HG03439 (cell line): ENCODE measurements around the gene TAGLN.
A peak's percentile ranks its signal among the peaks of the same experiment; 100 is the strongest.

Experiments
- ATAC-seq: cut with Tn5 transposase; IDR thresholded peaks from one replicate; pipeline ENCODE4 v1.9.1; 2021; ENCODE audit warnings: mild to moderate bottlenecking, moderate library complexity; ENCODE audit not compliant: unreplicated experiment

Gene TAGLN

GRCh38 chr11:117199053-117199915 lies at the start of gene TAGLN:
Gene TAGLN, plus strand, starts transcription at chr11:117199370. Its CDS starts 3,644 bp downstream, at chr11:117203014.
- no peak for ATAC-seq

- ATAC-seq = no peak
Observed at GRCh38 chr11:117152066-117152465, 47.1 kb upstream of the TAGLN start.

DNA sequence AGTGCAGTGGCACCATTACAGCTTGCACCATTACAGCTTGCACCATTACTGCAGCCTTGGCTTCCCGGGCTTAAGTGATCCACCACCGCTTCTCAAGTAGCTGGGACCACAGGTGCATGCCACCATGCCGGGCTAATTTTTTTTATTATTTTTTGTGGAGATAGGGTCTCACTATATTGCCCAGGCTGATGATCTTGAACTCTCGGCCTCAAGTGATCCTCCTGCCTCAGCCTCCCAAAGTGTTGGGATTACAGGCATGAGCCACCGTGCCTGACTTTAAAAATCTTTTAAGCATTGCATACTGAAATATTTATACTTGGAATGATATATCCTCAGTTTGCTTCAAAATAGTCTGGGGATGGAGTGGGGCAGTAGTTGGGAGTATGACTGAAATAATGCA lies 44.7 kb upstream of the TAGLN start:
- no peak for ATAC-seq

- ATAC-seq = no peak
Observed at GRCh38 chr11:117157507-117157906, 41.7 kb upstream of the TAGLN start.

DNA sequence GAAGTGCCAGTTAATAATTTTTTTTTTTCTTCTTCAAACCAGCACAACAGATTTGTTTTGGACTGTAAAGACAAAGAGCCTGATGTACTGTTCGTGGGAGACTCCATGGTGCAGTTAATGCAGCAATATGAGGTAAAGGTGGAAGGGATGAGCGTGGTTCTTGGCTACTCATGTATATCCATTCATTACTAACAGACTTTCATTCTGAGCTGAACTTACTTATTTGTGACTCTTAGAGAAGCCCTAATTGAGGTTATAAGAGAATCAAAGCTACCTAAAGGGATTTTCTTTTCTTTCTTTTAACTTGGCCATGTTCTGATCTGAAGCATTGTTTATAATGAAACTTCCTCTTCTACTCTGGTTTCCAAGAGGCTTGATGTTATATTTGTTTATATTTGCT lies 39.3 kb upstream of the TAGLN start:
- ATAC-seq = no peak

- ATAC-seq = no peak
Observed at GRCh38 chr11:117160826-117161225, 38.3 kb upstream of the TAGLN start.

GRCh38 chr11:117166491-117166890 lies 32.7 kb upstream of the TAGLN start:
- no peak for ATAC-seq

- ATAC-seq = no peak
Observed at GRCh38 chr11:117169736-117170135, 29.4 kb upstream of the TAGLN start.

DNA sequence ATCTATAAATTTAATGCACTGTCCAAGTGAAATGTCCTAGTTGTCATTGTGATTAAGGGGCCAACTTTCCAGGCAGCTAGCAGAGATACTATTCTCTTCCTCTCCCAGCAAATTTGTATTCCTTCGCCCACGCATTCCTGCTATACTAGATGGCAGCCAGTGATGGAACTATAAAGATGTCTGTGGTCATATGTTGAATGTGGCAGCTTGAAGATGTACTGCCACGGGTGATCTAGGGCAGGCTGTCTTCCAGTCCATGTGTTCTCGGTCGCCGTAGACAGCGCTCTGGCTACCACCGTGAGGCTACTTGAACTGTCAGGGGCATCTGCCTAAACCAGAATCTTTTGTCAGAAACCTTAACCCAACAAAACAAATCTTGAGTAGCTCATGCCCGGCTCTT lies 29.0 kb upstream of the TAGLN start:
- ATAC-seq = no peak

DNA sequence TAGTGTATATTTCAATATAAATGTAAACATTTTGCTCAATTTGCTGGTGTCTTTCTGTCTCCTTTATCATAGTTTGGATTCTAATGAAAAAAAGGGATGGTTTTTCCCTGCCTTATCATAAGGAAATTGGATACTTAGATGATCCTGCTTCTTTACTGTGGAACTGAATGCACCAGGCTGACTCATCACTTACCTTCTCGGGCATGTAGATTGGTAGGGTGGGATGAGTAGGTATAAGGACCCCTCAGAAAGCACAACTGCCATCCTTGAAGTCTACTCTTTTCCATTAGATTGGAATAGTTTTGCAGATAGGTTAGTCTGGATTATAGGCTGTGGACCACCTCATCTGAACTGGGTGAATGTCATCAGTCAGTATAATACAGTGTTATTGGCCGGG lies 28.2 kb upstream of the TAGLN start:
- no peak for ATAC-seq

GRCh38 chr11:117171404-117172061 lies 27.6 kb upstream of the TAGLN start:
- no peak for ATAC-seq

DNA sequence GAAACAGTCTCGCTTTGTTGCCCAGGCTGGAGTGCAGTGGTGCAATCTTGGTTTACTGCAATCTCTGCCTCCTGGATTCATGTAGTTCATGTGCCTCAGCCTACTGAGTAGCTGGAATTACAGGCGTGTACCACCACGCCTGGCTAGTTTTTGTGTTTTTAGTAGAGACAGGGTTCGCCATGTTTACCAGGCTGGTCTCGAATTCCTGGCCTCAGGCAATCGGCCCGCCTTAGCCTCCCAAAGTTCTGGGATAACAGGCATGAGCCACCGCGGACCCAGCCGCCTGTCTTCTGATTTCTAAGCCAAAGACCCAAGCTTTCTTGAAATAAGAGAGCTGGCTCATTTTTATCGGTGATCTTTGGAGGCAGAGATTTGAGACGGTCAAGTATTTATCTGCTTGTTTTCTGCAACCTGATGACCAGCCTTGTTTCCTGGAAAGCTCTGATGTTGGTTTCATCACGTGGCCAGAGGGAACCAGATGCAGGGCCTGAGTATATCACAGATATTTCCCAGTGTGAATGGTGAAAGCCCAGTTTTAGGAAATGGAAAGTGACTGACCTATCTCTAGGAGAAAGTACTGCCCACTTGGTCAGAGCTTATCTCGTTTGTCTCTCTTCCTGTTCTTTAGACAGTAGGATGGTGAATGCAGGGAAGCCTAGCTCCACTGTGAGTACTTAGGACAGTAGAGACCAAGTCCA lies 26.3 kb upstream of the TAGLN start:
- ATAC-seq = no peak

DNA sequence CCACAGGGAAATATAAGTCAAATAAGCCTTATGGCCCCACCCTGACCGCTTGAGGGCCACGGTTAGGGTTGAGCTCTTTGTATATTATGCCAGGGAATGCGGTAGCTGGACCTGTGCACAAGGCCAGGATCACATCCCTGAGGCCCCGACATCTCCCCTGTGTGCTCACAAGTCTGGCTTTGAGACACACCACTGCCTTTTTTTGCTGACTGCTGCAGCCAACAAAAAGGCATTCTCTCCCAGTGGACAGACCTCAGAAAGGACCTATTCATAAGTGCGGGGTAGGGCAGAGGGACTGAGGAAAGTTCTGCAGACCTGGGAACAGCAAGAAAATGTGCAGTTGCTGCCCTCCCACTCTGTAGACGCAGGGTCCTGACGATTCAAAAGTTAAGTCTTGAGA lies 24.1 kb upstream of the TAGLN start:
- ATAC-seq = no peak

DNA sequence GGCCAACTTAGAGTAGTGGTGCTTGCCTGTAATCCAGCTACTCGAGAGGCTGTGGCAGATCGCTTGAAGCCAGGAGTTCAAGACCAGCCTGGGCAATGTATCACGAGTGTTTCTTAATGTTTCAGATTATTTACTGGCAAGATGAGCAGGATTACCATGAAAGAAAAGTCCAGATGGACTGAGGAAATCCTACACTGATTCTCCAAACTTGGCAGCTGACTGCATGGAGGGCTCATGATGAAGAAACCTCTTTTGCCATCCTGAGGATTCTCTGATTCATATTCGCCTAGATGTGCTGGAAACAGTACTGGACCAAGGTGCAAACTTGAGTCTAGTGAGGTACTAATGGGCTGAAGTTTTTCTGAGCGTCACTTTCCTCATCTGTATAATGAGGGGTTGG lies 23.4 kb upstream of the TAGLN start:
- ATAC-seq = no peak

- ATAC-seq = no peak
Observed at GRCh38 chr11:117176186-117176585, 23.0 kb upstream of the TAGLN start.

GRCh38 chr11:117177534-117178209 lies 21.5 kb upstream of the TAGLN start:
- no peak for ATAC-seq

- ATAC-seq = peak; percentile 85
Observed at GRCh38 chr11:117178210-117179034, 20.7 kb upstream of the TAGLN start, which contains the start of gene SIDT2. Gene SIDT2, plus strand, starts transcription at chr11:117178743. Its CDS starts 521 bp downstream, at chr11:117179264.

- peak; percentile 34 for ATAC-seq
Observed at GRCh38 chr11:117179048-117179999, 19.8 kb upstream of the TAGLN start.

- no peak for ATAC-seq
Observed at GRCh38 chr11:117180020-117180419, 19.1 kb upstream of the TAGLN start.
